Measurements from ENCODE around the gene STK40.
A peak's percentile ranks its signal among the peaks of the same experiment; 100 is the strongest.

STK40 gene

GRCh38 chr1:36346741-36347370 is 38.9 kb downstream of the STK40 start:
- DNase-seq (ENCODE audit: low read depth in 1 of 2, low spot score in 1 of 2) = no peak

DNA sequence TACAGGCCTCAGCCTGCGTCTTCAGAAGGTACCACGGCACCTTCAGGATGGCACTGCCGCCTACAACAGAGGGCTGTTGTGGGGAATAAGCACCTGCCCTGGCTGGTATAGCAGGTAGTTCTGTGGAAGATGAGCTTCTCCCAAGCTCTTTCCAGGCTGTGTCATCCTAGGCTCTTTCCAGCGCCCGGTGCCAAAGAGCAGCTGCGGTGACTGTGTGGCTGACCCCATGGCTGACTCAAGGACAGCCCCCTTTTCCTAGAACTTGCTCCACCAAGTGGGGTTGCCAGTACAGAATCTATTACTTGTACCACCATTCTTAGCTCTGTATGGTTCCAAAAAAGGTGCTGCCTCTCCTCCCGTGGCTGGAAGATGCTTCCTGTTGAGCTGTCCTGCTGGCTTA is 40.4 kb downstream of the STK40 start:
- DNase-seq (ENCODE audit: low read depth in 1 of 2, low spot score in 1 of 2) = no peak

- DNase-seq (ENCODE audit: low read depth in 1 of 2, low spot score in 1 of 2) = no peak
Observed at GRCh38 chr1:36344395-36344680, 41.4 kb downstream of the STK40 start.

GRCh38 chr1:36343651-36344394 is 41.9 kb downstream of the STK40 start:
- no peak for DNase-seq (ENCODE audit: low read depth in 1 of 2, low spot score in 1 of 2)

DNA sequence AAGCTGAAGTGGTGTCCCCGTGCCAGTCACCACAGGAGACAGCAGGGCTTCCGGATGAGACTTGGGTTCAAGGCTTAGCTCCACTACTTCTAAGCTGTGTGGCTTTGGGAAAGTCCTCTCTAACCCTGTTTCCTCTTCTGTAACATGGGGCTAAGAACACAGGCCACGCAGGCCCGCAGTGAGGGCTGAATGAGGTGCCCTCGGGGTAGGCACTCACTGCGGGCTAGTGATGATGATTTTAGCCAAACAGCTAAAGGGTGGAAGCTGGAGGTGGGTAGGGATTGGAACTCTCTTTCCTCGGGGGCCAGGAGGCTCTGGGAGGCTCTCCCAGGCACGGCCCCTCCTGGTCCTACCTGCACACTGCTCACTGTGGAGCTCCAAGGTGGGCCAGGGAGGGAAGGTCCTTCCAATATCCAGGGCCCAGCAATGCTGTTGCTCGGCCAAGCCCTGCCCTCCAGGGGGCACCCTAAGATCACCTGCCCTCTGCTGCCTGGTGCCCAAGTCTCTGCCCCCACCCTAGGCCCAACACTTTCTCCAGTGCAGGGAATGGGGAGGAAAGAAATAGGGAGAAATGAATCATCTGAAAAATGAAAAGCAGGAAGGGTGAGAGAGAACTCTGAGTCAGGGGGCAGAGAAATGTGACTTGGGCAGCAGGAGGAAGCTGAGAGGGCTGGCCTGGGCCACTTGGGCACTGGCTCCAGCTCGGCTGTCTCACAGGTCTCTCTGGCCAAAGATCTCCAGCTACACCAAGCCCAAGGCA is 43.1 kb downstream of the STK40 start:
- DNase-seq (ENCODE audit: low read depth in 1 of 2, low spot score in 1 of 2) = peak; percentile 40 to 43

DNA sequence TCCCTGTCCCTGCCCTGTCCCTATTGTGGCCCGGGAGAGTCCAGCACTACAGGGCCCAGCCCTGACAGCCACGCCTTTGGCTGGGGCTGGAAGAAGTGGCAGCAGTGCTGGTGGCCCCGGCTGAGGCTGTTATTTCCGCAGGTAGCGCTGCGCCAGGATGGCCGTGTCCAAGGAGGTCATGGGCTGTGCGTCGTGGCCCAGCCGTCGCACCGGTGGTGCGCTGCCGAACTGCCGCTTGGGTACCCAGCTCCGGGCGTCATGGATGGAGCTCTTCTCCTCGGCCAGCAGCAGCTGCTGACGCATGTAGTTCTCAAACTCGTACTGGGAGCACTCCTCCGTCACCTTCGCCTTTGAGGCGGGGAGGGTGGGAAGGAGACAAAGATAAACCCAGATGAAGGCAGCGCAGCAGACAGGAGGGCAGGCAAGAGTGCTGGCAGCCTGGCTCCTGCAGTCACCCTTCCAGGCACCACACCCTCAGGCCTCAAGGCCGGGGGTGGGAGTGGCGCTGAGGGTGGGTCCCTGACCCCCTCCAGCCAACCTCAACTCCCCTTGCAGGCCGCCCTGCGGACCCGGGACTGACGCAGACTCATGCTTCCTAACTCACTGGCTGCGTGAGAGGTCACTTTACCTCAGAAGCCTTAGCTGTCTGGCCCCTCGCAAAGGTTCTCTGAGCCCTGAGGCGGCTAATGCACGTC is 44.0 kb downstream of the STK40 start:
- no peak for DNase-seq (ENCODE audit: low read depth in 1 of 2, low spot score in 1 of 2)

DNA sequence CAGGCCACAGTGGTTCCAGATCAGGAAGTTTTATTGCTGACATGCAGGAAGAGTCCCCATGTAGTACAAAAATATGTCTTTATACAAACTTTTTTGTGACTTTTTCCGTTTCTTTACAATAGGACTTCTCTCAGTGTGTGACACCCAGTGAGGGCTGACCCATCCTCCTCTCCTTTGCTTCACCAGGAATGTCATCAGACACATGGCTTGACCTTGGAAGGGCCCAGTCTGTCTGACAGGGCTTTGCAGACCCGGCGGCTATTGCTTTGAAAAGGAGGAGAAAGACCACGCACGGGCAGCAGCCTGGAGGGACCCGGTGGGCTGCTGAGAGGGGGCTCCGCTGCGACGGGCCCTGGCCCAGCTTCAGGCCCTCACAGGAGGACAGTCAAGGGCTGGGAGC is 46.1 kb downstream of the STK40 start:
- DNase-seq (ENCODE audit: low read depth in 1 of 2, low spot score in 1 of 2) = no peak

DNA sequence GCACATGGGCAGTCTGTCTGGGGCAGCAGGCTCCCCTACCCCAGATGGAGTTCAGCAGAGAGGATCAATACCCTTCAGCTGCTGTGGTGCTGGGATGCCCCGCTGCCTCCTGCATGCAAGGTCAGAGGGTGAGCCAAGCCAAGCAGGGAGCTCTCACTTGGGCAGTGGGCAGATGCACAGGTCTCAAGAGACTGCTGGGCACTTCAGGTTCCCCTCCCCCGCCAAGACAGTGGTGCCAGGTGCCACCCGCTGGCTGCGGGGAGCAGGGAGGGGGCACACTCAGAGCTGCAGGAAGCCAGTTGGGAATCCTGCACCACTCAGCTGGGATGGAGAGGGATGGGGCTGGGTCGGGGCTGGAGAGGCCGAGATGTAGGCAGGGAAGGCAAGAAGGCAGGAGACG is 46.5 kb downstream of the STK40 start:
- DNase-seq (ENCODE audit: low read depth in 1 of 2, low spot score in 1 of 2) = no peak

DNA sequence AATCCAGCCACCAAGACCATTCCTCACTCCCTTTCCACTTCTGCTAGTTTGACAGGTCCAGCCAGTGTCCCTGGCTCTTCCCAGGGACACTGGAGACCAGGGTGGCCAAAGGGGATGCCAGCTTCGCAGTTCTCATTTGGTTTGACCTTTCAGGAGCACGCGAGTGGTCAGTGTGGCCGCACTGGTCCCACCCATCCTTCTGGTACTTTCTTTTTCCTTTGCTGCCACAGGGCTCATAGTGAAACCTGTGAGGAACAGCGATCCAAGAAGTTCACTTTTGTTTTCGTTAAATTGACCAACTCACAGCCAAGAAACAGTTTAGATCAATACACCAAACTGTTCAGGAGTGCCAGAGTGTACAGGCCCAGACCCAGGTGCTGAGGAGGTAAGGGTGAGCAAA is 47.9 kb downstream of the STK40 start:
- no peak for DNase-seq (ENCODE audit: low read depth in 1 of 2, low spot score in 1 of 2)

DNA sequence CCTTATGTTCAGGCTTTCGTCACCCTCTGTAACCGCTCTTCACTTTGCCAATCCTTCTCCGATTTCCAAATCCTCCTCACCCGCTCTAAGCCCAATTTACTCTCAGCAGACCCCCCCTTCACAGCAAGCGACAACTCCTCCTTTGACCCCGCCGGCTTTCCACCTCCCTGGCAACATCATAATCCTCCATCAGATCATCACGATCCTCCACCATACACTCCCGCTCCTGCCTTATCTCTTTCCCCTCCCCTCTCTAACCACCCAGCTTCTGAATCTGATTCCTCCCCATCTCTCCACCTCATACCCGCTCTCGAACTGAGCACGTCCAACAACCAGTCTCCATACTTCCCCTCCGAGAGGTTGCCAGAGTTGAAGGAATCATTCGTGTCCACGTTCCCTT is 54.8 kb downstream of the STK40 start:
- DNase-seq (ENCODE audit: low read depth in 1 of 2, low spot score in 1 of 2) = no peak

DNA sequence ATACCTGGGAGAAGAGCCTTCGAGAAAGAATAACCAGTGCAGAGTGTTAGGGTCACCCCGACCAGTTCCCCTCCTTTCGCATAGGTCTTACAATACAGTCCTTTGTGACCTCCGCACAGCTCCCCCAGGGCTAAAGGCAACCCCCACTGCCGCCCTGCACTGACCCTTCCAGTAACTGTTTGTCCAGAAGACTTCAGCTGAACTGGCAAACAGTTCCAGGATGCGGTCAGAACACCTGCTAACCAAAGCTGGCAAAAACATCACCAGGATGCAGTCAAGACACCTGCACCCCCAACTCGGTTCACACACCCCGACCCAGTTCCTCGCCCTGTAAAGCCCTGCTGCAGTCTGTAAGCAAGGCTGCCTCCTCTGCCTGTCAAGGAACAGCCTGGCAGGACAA is 55.9 kb downstream of the STK40 start:
- no peak for DNase-seq (ENCODE audit: low read depth in 1 of 2, low spot score in 1 of 2)

GRCh38 chr1:36328713-36329112 is 57.0 kb downstream of the STK40 start:
- DNase-seq (ENCODE audit: low read depth in 1 of 2, low spot score in 1 of 2) = no peak

GRCh38 chr1:36328088-36328480 is 57.6 kb downstream of the STK40 start:
- DNase-seq (ENCODE audit: low read depth in 1 of 2, low spot score in 1 of 2) = no peak

- no peak for DNase-seq (ENCODE audit: low read depth in 1 of 2, low spot score in 1 of 2)
Observed at GRCh38 chr1:36327421-36328087, 58.2 kb downstream of the STK40 start.

GRCh38 chr1:36326499-36326898 is 59.2 kb downstream of the STK40 start:
- no peak for DNase-seq (ENCODE audit: low read depth in 1 of 2, low spot score in 1 of 2)

DNA sequence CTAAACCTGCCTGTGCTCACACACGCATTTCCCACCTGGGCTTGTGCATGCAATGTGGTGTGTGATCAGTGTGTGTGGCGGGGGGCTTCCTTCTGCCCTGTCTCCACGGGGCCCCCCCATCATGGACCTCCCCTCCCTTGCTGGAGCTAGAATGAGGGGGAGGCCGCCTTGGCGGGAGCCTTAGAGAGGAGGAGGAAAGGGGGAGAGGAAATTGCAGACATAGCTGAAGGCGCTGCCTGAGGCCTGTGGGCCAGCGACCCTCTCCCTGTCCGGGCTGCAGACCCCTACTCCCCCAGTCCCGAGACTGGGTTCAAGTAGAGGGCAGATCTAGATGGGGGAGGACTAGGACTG is 61.4 kb downstream of the STK40 start:
- DNase-seq (ENCODE audit: low read depth in 1 of 2, low spot score in 1 of 2) = no peak

DNA sequence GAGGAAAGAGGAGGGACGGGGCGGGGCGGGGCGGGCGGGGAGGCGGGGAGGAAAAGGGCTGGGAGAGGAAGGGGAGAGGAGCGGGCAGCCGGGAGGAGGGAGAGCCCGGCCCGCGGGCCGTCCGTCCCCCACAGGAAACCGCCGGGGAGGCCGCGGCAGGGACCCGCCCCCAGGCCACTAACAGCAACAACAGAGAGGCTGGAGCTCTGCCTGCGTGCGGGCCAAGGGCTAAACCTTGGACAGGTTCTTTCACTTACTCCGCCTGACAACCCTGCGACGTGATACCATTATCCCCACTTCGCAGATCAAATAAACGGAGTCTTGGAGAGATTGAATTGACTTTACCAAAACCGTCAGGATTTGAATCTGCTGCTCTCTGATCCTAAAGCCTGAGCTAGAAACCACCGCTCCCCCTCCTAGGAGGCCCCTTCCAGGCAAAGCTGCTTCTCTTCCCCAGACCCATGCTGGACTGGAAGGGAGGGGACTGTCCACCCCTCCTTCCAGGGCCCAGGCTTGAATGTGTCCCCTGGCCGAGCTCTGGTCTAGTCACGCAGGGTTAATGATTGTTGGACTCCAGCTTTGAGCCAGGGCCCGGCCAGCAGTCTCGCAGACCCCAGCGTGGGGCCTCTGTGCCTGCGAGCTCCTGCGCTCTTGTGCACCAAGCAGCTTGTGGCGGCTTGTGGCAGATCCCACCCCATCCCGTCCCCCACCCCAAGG is 61.9 kb downstream of the STK40 start, which contains the start of gene EVA1B:
Gene EVA1B (minus strand): TSS at position 10 of the 717 bp plus-strand sequence. CDS start 608 bp downstream, outside the sequence.
- DNase-seq (ENCODE audit: low read depth in 1 of 2, low spot score in 1 of 2) = no peak

GRCh38 chr1:36322786-36323635 is 62.7 kb downstream of the STK40 start:
- DNase-seq (ENCODE audit: low read depth in 1 of 2, low spot score in 1 of 2) = no peak

- no peak for DNase-seq (ENCODE audit: low read depth in 1 of 2, low spot score in 1 of 2)
Observed at GRCh38 chr1:36322041-36322785, 63.5 kb downstream of the STK40 start.
